GM19395 (cell line): ENCODE results near the gene PHC2.

Experiments
- ATAC-seq: cut with Tn5 transposase; IDR thresholded peaks from one replicate; pipeline ENCODE4 v1.9.1; 2021; ENCODE audit warnings: mild to moderate bottlenecking, moderate library complexity; ENCODE audit not compliant: unreplicated experiment

PHC2 gene

DNA sequence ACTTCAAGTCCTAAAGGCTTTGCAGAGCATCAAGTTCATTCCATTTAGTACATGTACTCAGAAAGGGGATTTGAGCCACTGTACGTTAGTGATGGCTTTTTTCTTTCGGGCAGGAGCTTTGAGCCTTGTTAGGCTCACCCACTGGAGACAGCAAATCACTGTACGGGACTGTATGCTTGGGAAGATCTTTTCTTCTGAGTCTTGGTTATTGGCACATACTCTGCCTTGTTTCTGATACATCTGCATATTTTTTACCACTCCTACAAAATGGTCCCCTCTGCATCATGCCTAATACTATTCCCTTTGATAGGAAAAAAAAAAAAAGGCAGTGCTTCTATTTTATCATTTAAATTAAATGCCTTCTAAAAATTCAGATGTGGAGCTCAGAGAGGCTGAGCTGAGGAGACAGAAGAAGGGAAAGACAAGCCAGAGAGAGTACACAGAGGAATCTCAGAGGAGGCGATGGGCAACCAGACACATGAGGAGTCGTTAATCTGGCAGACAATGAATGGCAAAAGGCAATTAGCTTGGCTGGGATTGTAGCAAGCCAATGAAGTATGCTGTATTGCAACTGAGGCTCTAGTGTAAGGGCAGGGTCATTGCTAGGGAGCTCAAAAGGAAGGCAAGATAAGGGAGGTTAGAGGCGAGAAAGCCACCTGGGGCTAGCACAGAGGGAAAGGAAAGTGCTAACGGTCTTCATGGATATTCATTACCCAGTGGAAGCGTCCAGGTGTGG is 39.4 kb downstream of the PHC2 start:
- ATAC-seq: no peak

- no peak for ATAC-seq
Measured at GRCh38 chr1:33390542-33390941, 40.4 kb downstream of the PHC2 start.

GRCh38 chr1:33388805-33389771 is 41.8 kb downstream of the PHC2 start:
- ATAC-seq: no peak

GRCh38 chr1:33387625-33388024 is 43.3 kb downstream of the PHC2 start:
- ATAC-seq: no peak

DNA sequence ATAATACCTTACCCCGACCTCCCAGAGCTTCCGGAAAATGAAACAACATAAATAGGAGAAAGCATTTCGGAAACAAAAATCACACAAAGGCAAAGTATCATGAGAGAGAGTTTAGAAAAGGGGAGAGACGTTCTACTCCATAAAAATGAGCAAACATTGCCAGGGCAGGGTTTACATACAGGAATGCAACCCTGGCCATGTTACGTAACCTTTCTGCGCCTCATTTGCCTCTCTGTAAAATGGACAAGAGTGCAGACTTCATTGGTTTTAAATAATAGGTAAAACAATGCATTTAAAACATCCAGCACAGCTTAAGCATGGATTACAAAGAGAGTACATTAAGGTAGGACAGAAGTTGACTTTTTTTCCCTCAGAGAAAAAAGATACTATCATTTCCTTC is 45.6 kb downstream of the PHC2 start:
- no peak for ATAC-seq

DNA sequence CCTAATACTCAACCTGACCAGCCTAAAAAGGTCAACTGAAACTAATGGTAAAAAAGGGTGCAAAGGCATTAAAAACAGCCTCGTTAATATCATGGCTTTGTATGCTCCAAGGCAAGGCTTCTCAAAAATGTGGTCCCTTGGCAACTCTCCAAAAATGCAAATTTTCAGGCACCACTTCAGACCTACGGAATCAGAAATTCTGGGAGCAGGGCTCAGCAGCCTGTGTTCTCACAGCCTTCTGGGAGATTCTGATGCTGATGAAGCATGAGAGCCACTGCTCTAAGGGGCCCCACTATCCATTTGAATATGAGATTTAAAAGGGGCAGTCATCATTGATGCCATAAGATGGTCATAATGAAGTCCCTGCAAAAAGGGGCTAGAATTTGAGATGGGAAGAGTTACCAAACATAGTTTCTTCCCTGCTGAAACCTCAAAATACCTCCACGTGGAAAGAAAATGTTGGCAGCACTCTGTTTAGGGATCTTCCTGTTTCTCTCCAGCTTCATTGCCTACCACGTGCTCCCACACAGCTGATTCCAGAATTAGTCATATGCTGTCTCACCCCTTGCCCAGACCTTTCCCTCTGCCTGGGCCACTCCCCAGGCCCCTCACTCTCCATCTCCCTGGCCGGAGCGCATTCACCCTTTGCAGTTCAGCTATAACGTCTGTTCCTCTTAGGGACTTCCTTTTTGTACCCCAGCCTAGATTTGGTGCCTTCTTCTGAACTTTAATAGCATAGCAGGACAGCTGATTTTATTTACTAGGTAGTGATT is 46.7 kb downstream of the PHC2 start:
- ATAC-seq: no peak

GRCh38 chr1:33383489-33383888 is 47.4 kb downstream of the PHC2 start:
- no peak for ATAC-seq

GRCh38 chr1:33382661-33383415 is 48.1 kb downstream of the PHC2 start:
- ATAC-seq: no peak

DNA sequence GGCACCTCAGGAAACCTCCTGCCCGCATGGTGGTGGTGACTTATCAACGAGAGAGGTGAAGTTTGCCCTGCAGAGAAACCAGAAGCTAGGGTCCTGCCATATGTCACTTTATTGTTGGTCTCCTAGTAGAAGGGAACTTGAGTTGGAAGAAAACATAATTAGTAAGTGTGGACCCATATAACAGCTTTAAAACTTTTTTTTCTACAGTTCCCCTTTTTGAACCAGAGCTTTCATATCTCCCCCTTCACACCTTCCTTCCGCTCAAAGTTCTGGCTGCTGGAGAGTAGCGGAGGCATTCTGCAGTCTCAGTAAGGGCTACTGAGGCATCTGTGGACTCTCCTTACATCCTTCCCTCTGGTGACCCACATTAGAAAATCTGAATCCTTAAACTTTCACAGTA is 48.9 kb downstream of the PHC2 start:
- ATAC-seq: no peak

GRCh38 chr1:33380811-33381210 is 50.1 kb downstream of the PHC2 start:
- ATAC-seq: no peak

DNA sequence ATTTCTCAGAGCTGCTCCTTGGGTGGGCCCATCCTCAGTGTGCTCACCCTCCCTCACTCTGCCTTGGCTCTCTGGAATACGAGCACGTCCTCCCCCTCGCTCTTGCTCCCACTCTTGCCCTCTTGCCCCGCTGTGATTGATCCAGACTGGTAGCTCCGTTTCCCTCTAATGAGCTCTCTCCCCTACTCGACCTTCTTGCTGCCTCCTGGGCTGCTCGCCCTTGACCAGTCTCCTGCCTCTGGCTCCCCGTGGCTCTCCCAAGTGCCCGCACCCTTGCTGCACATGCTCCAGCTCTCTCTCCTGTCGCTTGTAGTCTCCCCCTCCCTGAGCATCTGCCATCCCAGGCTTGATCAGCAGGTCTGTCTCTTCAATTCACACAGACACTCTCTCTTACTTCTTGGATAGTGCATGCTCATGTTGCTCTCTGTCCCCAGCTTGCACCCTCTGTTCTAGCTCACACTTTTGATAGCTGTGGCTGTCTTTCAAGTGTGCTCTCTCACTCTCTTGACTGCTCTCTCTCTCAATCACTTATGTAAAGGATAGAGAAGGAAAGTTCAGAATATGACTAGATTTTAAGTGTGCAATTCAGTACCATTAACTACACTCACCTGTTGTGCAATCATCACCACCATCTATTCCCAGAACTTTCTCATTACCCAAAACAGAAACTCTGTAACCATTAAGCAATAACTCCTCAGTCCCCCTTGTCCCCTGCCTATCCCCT is 51.1 kb downstream of the PHC2 start:
- no peak for ATAC-seq

DNA sequence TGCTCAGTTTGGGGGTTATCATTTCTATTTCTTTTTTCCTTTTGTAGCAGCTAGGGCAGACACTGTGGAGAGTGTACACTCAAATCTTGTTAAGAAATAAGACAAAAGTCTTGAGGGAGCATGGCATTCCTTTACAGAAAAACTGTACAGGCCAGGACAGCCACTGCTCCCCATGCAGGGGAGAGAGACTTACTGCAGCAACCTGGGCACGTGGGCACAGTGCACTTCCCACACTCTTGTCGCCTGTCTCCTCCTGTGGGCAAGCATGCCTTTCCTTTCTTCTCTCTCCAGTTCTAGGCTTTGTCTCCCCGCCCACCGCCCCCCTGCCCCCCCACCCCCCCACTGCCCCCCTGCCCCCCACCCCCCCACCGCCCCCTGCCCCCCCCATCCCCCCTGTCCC is 51.9 kb downstream of the PHC2 start:
- no peak for ATAC-seq

- ATAC-seq: no peak
Measured at GRCh38 chr1:33378524-33378923, 52.4 kb downstream of the PHC2 start.

GRCh38 chr1:33377756-33378155 is 53.1 kb downstream of the PHC2 start:
- ATAC-seq: no peak

GRCh38 chr1:33377013-33377412 is 53.9 kb downstream of the PHC2 start:
- ATAC-seq: no peak

- ATAC-seq: no peak
Measured at GRCh38 chr1:33375316-33375715, 55.6 kb downstream of the PHC2 start.

GRCh38 chr1:33374336-33375105 is 56.4 kb downstream of the PHC2 start:
- ATAC-seq: no peak

DNA sequence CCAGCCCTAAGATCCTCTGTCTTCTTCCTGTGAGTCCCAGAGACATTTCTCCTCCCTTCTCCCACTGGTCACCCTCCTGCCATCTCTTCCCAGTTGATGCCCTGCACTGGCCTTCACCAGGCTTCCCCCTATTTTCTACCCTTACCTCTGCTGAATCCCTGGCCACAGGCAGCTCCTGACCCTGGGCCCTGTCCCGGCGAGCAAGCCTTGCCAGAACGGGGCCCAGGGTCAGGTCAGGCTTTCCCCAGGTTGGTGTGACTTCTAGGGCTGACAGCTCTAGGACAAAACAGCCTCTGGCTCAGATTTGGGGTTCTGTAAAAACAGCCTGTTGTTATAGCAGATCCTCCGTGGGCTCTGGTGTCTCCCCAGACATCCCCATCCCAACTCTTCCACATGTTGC is 57.3 kb downstream of the PHC2 start:
- ATAC-seq: no peak

DNA sequence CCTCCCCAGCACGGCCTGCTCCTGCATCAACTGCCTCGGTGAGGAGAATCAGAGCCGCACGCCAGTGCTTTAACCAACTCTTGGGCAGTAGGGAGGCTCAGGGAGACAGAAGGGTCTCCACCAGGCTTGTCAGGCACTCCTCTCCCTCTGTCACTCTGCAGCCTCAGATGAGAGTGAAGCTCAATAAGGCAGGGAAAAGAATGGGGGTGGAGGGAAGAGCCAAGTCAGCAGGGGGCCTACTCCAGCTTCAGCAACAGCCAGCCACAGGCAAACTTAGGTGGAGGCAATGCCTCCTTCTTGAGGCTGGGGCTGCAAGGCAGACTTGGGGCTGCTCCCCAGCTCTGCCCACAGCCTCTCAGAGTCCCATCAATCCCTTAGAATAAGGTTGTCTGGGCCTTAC is 58.2 kb downstream of the PHC2 start:
- no peak for ATAC-seq
